ENCODE measurements around the gene SLC6A8. TPM values are rescaled to one million over a fixed set of nuclear protein-coding genes. Genes with fewer than 3 reads are reported as not detected.

SLC6A8 gene
- total and polyA plus RNA-seq, 2 donors (not counting 3 experiments of a cell fraction or from before 2014, with no cell fraction given) = 22.7 to 23.6 TPM

GRCh38 chrX:153640736-153641575 is 46.8 kb upstream of the SLC6A8 start:
- H3K4me2 ChIP-seq (ENCODE audit: insufficient read depth, low read length) = no peak overlapping the region
- no peak for FAIRE-seq
- H4K20me1 ChIP-seq (replicated peaks; ENCODE audit: control insufficient read depth, extremely low read depth, insufficient read depth, low read length) = no peaks in the 10 kb centered on the region
- H3K4me1 ChIP-seq (ENCODE audit: control insufficient read depth, extremely low read depth, insufficient read depth, low read length) = no peaks in the 10 kb centered on the region
- H3K36me3 ChIP-seq (ENCODE audit: control insufficient read depth in 2 of 2, extremely low read depth in 1 of 2, insufficient read depth in 2 of 2, low read length in 2 of 2) = no peaks in the 10 kb centered on the region
- H3K79me2 ChIP-seq (ENCODE audit: control insufficient read depth, insufficient read depth, low read length) = no peaks in the 10 kb centered on the region
- dilution Hi-C loops (cut with MboI; ENCODE audit: extremely low pct_ligation_motif_present, low sequenced_read_pairs) = no loop called here
- ChIA-PET POLR2A (no interaction called here), CTCF (interaction anchor here (1.2 kb wide), 1 partner anchor 27 kb away, joined by 4 read pairs; no protein-coding TSS in a partner anchor)
- no peak overlapping the region for H3K4me3 ChIP-seq (replicated peaks in 1 of 3; ENCODE audit: insufficient read depth in 1 of 3, low read depth in 1 of 3, low read length in 3 of 3)
- no peaks in the 10 kb centered on the region for H3K9me1 ChIP-seq (replicated peaks; ENCODE audit: control insufficient read depth, extremely low read depth, insufficient read depth, low read length)
- H3K9me3 ChIP-seq (replicated peaks; ENCODE audit: control insufficient read depth, insufficient read depth, low read length) = no peaks in the 10 kb centered on the region
- TF ChIP-seq EZH2 (IDR thresholded peaks at IDR 0.05; ENCODE audit: borderline replicate concordance, low read depth, low read length, severe bottlenecking) (no peak), GATA2 (IDR thresholded peaks at IDR 0.05; ENCODE audit: insufficient read depth, insufficient read length, low read depth, low read length) (no peak), FOS (IDR thresholded peaks at IDR 0.05; ENCODE audit: borderline replicate concordance, insufficient read depth, low read length) (no peak), MYC (IDR thresholded peaks at IDR 0.05; ENCODE audit: low read depth, low read length) (no peak), JUN (IDR thresholded peaks at IDR 0.05; ENCODE audit: borderline replicate concordance, insufficient read depth, insufficient read length, low read depth) (no peak), POLR2A (IDR thresholded peaks at IDR 0.05; ENCODE audit: low read depth, low read length) (no peak), MAX (IDR thresholded peaks at IDR 0.05; ENCODE audit: insufficient read depth, insufficient read length) (no peak), POLR2AphosphoS5 (IDR thresholded peaks at IDR 0.05; ENCODE audit: insufficient read depth, low read depth, low read length) (no peak)
- TF ChIP-seq, protein P1, sequence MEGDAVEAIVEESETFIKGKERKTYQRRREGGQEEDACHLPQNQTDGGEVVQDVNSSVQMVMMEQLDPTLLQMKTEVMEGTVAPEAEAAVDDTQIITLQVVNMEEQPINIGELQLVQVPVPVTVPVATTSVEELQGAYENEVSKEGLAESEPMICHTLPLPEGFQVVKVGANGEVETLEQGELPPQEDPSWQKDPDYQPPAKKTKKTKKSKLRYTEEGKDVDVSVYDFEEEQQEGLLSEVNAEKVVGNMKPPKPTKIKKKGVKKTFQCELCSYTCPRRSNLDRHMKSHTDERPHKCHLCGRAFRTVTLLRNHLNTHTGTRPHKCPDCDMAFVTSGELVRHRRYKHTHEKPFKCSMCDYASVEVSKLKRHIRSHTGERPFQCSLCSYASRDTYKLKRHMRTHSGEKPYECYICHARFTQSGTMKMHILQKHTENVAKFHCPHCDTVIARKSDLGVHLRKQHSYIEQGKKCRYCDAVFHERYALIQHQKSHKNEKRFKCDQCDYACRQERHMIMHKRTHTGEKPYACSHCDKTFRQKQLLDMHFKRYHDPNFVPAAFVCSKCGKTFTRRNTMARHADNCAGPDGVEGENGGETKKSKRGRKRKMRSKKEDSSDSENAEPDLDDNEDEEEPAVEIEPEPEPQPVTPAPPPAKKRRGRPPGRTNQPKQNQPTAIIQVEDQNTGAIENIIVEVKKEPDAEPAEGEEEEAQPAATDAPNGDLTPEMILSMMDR (IDR thresholded peaks at IDR 0.05; ENCODE audit: extremely low read depth in 1 of 2, insufficient read depth in 1 of 2, low read depth in 1 of 2, low read length in 2 of 2) = no peak
- no TSS peak for BruUV-seq (replicated peaks)
- intact Hi-C loops (cut with micrococcal nuclease) = no loop called here
- no peak overlapping the region for H3K9ac ChIP-seq (replicated peaks; ENCODE audit: extremely low read depth, insufficient read depth, low read length)
- no peak overlapping the region for H2AFZ ChIP-seq (ENCODE audit: low read depth, low read length)
- no peak for DNase-seq (ENCODE audit: low read depth, low spot score)
- H3K27me3 ChIP-seq (ENCODE audit: control insufficient read depth in 2 of 2, insufficient read depth in 2 of 2, low read length in 2 of 2) = peaks cover 36 to 38% of the 10 kb centered on the region in 2 experiments
- no peak overlapping the region for H3K27ac ChIP-seq (ENCODE audit: insufficient read depth, low read depth, low read length)
